HuH-7.5 (cell line): Measurements from ENCODE around the gene ETS2.
A peak's percentile ranks its signal among the peaks of the same experiment; 100 is the strongest.

Source experiments
- DNase-seq: peaks from one replicate; pipeline ENCODE4 v3.0.0; 2011; ENCODE audit warnings: low spot score

Gene ETS2

DNA sequence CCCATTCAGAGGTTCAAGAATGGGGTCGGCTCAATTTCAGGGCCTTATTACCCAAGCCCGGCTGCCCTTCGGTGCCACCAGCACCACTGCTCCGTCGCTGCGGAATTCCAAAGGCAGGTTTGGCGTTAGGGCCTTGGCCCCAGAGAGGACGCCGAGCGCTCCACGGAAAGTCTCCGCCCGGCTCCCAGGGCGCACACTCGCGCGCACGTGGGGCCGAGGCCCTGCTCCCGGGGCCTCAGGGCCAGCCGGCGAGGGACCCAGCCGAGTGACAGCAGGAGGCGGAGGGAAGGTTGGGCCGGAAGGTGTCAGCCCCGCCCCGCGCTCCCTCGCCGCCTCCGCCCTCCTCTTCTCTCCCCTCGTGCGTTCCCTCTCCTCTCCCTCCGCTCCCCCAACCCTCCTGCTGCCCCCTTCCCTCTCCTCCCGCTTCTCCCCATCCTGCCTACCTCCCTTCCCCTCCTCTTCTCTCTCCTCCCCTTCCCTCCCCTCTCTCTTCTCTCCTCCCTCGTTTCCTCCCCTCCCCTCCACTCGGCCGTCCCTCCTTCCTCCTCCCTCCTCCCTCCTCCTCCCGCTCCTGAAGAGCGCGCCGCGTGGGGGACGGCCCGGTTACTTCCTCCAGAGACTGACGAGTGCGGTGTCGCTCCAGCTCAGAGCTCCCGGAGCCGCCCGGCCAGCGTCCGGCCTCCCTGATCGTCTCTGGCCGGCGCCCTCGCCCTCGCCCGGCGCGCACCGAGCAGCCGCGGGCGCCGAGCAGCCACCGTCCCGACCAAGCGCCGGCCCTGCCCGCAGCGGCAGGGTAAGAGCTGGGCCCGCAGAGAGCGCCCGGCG, at the start of gene ETS2:
Gene ETS2 (plus strand): TSS at position 602 of the 825 bp plus-strand sequence. CDS start 4,106 bp downstream, outside the sequence.
- peak; percentile 63 for DNase-seq

DNA sequence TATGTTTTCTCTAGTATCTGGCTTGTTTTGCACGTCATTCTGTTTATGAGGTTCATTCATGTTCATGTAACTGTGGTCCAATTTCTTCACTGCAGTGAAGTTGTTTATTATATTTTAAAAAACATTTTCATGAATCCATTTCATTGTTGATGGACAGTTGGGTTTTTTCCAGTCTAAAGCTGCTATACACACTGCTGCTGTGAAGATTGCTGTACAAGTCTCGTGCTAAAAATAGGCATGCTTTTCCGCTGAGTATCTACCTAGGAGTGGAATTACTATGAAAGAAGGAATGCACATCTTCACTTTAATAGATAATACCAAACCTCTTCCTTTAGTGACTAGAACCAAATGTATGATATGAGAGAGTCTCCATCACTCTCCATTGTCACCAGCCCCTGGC, 49.0 kb upstream of the ETS2 start:
- DNase-seq: no peak

DNA sequence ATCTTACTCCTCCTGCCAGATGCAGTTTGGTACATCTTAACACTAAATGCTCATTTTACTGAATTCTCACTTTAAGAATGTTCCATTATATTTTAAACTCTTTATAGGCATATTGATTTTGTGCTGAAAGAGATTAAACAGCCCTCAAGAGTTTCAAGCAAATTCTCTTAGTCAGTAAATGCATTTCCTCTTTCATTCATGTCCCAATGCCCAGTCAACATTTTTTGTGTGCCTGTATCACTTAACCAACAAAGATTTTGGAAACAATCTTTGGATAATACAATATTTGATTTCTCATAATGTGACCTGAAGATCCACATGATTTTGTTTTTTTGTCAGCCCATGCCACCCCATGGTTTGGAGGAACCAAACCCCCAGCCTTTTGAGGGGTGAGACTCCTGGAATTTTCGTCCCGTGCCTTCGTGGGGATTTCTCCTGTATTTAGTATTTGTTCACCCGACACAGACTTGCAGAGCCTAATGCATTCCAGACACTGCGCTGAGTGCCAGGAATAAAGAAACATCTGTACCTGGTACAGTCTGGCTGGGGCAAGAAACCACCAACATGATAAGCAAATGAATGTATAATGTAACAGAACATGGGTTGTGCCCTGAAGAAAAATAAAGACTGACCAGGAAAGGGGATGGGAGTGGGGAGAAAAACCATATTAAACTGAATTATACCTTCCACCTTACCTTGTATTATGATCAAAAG, 47.1 kb upstream of the ETS2 start:
- no peak for DNase-seq

DNA sequence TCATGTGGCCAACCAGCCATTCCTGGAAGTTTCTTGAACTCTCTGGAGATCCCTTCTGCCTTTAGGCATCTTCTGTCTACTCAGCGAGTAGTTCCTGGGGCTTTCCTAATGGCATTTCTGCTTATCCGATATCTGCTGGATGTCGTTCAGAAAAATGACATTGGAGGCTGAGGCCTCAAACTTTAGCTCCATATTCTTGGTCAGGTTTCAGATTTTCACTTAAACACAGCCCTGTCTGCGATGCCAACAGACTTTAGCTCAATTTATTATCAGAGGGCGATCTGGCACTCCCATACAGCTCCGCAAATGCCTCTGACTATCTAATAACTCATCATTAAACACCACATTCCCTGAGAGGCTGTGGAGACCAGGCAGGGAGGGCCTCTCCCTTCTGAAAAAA, 46.3 kb upstream of the ETS2 start:
- no peak for DNase-seq

DNA sequence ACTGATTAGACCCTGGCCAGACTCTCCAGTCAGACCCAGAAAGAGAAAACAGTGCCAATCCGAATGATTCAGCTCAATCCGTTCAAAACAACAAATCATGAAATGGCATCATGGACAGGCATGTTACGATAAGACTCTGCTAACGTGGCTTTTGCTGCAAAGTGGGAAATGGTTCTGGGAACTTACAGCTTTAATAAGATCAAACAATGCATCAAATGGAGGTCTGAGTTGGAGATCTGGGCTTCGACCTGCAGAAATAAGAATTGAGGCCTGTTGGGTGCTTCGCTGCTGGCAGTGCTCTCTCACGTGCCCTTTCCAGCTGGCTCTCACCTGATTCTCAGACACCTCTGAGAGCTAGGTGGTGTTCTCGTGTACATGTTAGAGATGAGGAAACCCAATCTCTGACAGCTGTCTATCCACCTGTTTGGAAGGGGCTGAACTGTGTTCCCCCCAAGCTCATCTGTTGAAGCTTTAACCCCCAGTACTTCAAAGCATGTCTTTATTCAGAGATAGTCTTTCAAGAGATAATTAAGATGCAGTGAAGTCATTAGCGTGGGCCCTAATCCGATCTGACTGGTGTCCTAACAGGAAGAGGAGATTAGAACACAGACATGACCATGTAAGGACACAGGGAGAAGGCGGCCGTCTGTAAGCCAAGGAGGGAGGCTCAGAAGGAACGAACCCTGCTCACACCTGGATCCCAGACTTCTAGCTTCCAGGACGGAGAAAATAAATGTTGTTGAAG, 45.5 kb upstream of the ETS2 start:
- no peak for DNase-seq

DNA sequence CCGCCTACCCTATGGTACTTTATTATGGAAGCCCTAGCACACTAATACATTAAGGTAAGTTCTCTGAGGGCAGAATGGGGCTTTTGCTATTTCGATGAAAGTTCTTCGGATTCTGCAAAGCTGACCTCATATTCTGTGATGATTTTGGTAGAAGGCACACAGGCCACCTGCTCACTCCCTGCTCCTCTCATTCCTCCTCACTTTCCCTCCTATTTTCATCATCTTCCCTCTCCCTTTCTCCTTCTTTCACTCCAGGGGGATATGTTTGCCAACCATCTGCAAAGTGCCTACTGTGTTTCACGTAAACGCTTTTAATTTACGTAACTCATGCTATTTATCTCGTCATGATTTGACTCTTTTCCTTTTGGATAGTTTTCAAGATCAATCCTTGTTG, 45.0 kb upstream of the ETS2 start:
- no peak for DNase-seq

DNA sequence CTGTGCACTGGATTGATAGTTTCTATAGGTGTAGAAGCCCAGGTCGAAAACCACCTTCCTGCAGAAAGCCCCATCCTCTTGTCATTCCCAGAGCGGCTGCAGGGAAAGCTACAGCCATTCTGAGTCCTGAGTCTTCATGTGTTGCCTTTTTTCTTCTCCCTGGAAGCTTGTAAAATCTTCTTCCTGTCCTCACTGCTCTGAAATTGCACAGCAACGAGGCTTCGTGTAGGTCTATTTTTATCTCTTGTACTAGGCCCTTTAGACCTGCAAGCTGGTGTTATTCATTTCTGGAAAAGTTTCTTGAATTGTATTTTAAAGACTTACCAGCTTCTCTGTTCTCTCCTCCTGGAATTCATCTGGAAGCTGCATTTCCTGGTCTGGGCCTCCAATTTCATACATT, 44.2 kb upstream of the ETS2 start:
- no peak for DNase-seq

DNA sequence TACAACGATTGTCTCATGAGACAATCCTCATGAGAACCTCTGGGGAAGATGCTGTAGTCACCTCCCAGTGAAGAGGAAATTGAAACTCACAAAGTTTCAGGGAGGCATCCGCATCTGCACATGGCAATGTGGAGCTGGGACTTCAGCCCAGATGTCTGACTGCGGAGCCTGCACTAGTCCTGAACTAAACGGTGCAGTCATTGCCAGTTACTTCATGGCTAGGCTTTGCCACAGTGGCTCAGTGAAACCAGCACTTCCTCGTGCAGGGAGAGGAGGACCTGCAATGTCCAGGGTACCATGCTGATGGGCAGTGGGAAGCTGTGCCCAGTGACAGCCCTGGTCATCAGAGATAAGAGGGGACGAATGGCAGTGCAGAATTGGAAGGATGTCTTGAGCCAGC, 40.7 kb upstream of the ETS2 start:
- DNase-seq: no peak

DNA sequence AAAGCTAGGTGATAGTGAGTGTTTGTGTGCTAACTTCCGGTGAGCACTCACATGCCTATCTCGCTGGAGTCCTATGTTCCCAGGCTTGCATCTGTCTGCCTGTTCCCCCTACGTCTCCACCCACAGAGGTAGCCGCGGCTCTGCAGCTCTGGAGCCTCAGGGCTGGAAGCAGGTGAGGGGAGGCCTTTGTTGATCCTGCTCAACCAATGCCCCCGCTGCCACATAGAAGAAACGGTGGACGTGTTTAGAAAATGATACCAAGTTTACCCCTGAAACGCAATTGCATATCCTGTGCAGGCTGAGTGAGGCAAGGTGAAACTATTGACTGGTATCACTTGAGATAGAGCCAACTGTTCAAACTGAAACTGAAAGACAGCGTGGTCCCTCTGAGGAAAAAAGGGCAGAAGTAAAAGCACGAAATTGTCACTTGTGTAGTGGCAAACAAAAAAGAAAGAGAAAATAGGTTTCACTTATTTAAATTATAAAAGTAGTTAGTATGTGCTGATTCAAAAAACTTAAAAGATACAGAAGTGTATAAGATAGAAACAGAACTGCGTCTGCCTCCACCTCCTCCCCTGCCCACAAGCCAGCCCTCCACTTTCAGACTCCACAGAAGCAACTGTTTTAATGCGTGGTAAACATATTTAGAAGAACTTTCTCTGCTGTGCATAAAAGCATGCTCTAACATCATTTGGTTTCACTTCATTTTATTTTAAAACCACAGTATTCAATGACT, 38.6 kb upstream of the ETS2 start:
- no peak for DNase-seq

DNA sequence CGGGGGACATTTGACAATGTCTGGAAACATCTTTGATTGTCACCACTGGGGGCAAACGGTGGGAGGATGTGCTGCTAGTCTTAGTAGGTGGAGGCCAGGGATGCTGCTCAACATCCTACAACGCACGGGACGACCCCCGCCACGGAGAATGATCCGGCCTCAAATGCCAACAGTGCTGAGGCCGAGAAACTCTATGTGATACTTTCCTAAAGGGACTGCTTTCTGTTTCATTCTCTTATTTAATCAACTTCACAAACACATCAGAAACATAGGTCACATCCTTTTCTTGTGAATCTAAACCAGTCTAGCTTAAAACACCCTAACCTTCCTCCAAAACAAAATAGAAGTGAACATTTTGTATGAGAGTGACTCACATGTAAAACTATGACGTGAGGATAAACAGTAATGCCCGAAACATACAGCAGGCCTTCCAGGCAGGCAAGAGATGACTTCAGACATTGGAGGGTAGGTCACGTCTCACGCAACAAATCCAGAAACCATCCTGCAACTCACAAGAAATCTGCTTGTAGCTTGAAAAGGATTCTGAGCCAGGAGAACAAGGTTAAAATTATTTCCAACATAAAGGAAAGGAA, 37.2 kb upstream of the ETS2 start:
- DNase-seq: no peak

DNA sequence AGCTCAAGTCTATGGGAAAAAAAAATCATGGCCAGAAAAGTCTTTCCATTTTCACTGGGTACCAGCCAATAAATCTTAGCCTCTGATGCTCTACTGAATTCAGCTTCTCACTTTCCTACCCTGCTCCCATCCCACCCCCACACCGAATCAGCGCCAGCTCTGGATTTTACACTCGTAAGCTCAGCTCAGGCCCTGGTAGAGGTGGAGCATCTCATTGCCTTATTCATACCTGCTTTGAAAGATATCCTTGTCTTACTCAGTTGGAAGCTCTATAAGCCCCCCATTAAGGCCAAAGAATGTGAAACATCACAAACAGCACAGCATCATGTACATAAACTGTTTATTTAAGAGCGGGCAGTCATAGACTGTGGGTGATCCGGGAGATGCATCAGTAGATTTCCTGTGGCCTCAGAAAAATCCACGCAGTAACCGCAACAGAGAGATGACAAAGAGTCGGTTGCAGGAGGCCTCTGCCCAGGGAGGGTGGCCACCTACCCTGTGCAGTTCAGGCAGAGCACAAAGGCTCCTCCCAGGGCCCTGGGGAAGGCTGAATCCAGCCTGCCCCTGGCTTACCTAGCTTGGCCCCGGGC, 36.4 kb upstream of the ETS2 start:
- DNase-seq: no peak

DNA sequence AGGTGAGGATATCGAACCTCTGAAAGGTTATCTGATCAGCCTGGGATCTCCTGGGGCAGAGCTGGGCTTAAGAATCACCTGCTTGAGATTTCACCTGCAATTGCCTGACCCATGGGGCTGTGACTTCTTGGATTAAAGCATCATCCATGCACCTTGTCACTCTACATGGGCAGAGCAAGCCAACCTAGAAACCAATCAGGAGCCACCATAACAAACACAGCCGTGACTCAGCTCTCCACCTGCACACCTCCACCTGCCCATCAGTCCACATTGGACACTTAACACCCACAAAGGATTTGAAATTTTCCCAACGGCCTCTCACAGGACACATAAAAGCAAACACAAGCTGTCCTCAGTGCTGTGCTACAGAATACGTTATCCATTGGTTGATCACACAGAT, 35.1 kb upstream of the ETS2 start:
- no peak for DNase-seq

DNA sequence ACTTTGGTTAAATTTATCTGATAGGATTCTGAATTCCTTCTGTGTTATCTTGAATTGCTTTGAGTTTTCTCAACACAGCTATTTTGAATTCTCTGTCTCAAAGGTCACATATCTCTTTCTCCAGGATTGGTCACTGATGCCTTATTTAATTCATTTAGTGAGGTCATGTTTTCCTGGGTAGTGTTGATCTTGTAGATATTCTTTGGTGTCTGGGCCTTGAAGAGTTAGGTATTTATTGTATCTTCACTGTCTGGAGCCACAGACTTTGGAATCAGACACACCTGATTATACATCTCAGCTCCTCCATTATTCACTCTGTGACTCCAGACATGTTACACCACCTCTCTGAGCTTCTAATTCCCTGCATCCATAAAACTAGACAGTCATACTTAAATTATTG, 34.2 kb upstream of the ETS2 start:
- DNase-seq: no peak

DNA sequence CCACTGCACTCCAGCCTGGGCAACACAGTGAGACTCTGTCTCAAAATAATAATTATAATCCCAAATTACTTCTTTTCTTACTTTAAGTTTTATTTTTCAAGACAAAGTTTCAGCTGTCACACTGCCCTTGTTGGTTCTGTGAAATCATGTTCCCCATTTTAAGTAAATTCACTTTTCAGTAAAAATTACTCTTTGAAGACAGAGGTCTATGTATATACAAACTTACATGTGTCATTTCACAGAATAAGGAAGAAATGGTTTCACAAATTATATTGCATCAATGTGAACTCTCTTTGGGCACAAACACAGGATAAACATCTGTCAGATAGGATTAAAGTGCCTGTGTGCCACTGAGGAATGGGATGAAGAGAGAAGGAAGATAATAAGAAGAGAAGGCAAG, 33.1 kb upstream of the ETS2 start:
- DNase-seq: no peak

DNA sequence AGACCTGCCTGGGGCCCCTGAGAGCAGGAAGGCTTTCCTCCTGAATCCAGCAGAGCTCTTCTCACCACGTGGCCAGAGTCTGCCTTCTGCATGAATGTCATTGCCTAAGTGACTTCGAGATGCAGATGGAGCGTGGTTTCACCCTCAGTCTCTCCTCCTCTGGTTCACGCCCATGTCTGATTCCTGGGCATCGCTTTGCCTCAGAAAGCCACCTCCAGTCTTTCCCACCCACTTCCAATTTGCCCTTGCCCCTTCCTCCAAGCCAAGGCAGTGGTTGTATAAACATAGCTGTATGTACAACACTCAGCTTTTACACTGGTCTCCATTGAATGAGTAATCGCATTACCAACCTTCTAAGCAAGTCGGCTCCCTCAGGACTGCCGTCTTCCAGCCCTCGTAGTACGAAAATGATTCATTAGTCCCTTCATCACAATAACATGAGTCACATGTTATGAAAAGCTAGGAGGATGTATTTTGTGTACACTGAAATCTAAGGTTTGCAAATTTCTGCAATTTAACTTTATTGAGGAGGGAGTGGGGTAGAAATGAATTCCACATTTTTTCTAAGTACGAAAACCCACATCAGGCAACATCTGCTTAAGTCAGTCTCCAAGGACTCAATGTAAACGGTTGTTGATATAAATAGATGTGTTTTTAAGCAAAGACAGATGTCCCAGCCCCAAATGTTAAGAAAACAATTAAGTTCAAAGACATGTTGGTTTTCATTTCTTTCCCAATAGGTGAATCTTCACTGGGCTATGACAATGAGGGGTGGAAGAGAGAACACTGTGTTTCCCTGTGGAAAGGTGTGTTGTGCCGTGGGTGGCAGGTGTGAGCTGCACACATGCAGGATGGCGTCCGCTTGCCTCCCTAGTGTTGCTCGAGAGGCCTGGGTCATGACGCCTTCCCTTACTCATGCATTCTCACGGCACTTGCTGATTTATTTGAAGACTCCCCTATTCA, 32.3 kb upstream of the ETS2 start:
- no peak for DNase-seq

DNA sequence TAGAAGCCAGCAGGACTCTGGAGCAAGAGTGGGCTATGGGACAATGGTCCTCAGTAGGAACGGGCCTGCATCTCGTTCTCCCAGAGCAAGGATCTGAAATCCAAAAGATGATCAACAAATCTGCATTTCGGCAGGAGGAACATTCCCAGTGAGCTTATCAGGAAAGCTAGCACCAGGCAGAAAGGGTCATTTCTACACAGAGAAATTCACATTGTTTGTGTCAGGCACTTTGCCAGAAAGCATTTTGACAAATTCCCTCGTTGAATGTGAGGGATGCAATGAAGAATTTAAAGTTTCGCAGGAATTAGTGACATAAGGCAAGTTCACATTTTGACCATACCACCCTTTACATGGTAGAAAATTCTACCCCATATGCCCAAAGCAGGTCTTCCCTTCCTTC, 31.6 kb upstream of the ETS2 start:
- no peak for DNase-seq

DNA sequence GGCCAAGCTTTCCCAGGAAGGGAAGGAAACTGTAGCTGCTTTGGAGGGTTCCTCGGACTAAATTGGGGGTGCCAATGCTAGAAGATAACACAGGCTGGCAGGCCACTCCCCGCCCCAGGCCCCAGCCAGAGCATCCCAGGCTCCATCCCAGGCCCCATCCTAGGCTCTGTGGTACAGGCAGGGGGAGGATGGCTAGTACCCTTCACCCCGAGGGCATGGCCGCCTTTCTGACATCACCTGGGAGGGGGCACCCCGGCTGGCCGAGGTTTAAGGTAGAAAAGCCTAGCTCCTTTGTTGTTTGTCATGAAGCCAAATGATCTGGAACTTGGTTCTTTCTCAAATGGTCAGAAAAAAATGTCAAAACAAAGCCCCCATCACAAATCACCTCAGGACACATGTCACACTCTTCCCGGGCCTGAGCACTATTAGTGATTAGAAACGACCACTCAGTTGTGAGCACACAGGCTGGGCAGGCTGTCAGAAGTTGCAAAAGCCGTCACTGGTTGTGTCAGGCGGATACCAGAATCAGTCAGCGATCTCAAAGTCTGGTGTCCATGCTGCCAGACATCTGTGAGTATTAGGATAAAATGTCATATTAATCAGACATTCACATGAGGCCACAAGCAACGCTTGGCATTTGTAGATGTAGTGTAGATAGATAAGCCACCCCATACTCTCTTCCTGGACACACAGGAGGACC, 31.0 kb upstream of the ETS2 start:
- no peak for DNase-seq

DNA sequence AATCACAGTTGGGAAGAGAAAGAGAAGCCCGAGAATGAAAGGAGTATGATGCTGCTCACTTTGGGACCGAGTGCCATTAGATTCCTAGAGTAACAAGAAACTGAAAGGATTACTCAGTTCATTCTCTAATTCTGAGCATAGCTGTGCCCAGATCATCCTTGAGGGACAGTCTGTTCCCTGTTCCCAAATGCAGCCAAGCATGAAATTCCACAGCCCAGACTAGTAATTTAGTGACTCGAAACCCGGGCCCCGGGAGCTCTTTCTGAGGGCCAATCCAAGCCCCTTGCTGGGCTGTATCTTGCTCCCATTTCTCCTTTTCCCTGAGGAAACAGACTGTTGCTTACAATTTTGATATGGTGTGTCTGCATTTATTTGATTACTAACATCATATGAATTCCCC, 30.0 kb upstream of the ETS2 start:
- no peak for DNase-seq

DNA sequence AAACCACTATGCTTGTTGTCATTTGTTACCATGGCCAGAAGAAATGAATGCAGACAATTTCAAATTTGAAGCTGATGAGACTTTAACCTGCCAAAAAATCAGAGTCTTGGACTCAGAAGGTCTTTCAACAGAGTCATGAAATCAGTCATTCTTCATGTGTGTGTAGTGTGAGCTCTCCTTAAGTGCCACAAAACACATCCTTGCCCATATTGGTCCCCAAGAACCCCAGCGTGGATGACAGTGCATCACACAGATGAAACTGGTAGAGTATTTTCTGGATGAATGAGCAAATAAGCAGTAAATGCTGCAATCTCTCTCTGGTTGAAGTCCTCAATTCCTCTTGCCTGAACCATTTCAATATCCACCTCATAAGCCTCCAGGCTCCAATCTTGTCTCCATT, 28.7 kb upstream of the ETS2 start:
- DNase-seq: no peak

DNA sequence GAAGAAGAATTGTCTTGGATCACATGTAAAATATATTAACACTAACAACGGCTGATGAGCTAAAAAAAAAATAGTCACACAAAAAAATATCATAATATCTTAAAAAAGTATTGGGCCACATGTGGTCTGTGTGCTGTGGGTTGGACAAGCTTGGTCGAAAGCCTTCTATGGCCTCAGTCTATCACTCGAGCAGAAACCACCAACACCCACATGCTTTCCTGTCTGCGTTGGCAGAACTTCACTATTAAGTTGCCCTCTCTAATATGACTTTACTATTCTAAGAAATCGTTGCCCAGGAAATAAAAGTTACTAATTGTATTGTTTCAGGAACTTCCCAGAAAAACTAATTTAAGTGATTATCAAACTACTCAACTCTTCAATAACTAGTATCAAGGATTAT, 28.2 kb upstream of the ETS2 start:
- DNase-seq: no peak
